ENCODE data around the gene SOX21. TPM values are rescaled to one million over a fixed set of nuclear protein-coding genes. Genes with fewer than 3 reads are reported as not detected.

Gene SOX21
- total and polyA plus RNA-seq, 2 of the 8 experiments (the other 6 are each of a cell fraction or from before 2014, with no cell fraction given), result 3.9 TPM

DNA sequence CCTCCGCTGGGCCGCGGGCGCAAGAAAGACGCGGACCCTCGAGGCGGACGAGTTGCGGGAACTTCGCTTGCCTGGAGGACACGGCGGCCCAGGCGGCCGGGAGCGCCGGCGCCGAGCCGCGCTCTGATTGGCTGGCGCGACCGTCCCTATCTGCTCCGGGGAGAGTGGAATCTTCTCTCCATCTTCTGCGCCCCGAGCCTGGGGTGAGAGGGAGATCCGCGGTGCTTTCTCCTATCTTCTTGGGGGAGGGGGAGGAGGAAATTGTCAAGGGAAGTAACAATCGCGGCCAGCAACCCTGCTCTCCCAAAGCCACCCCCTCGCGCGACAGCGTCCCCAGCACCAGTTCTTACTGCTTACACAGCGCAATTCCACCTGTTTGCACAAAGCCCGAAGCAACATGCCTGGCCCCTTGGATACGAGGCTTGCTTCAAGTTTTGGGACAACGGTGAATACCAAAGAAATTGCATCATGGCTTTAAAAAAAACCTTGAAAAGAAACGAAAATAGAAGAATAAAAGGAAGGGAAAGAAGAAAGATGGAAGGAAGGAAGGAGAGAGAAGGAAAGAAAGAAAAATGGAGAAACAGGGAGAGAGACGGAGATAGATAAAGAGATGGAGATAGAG, 4.8 kb downstream of the SOX21 start (continued):
- no peak for TF ChIP-seq RNF2 (IDR thresholded peaks at IDR 0.05; ENCODE audit: borderline replicate concordance, low read depth, low read length, missing control alignments, poor library complexity, severe bottlenecking)
- TF ChIP-seq EZH2 (IDR thresholded peaks at IDR 0.05; ENCODE audit: low read depth, low read length, severe bottlenecking), result peak; percentile 30
- TF ChIP-seq CBX8 (IDR thresholded peaks at IDR 0.05; ENCODE audit: borderline replicate concordance, low read depth, low read length), result no peak
- TF ChIP-seq SIN3A (conservative IDR thresholded peaks at IDR 0.05 in 1 of 2, IDR thresholded peaks at IDR 0.05 in 1 of 2; ENCODE audit: low read depth in 1 of 2, low read length in 2 of 2), result no peak
- peak; percentile 14; the same call in 1 of the 2 replicates for TF ChIP-seq TBP (IDR thresholded peaks at IDR 0.05; ENCODE audit: low read depth, low read length)
- no peak for TF ChIP-seq CREB1 (IDR thresholded peaks at IDR 0.05)
- 0 out of 2 replicates have a peak, but pooled peaks have one; percentile 3 for TF ChIP-seq TAF1 (IDR thresholded peaks at IDR 0.05; ENCODE audit: low read depth, low read length)
- TF ChIP-seq SAP30 (IDR thresholded peaks at IDR 0.05; ENCODE audit: insufficient read depth, insufficient replicate concordance, low read length), result no peak
- no peak for TF ChIP-seq SP2 (IDR thresholded peaks at IDR 0.05; ENCODE audit: low read length)
- no peak for TF ChIP-seq FOSL1 (IDR thresholded peaks at IDR 0.05; ENCODE audit: insufficient read depth, low read depth, low read length)
